GM23338 (cell line): ENCODE data around the gene DCLK1. TPM values are rescaled to one million over a fixed set of nuclear protein-coding genes. Genes with fewer than 3 reads are reported as not detected.

Experiments
- ATAC-seq: fragments of 200-7000 bp; cut with Tn5 transposase; 3 replicates; pipeline ENCODE4 v1.9.1; 2020
- DNase-seq: peaks from one replicate; pipeline ENCODE4 v3.0.0-alpha.2; 2015; ENCODE audit warnings: low spot score
- H2AFZ ChIP-seq: fragments of 200-600 bp; sonication (generic); 2 replicates; pipeline ENCODE4 v1.8.0; 2016; ENCODE audit warnings: antibody characterized with exemption, mild to moderate bottlenecking, moderate library complexity
- H3F3A ChIP-seq: fragments of 200-600 bp; sonication (generic); replicated peaks from 2 replicates; pipeline ENCODE4 v1.8.0; 2017; ENCODE audit warnings: antibody characterized with exemption, mixed run types, low read depth
- H3K27ac ChIP-seq: fragments of 200-600 bp; sonication (generic); 2 replicates; pipeline ENCODE4 v1.6.1; 2016; ENCODE audit warnings: low read depth
- H3K27me3 ChIP-seq: fragments of 200-600 bp; sonication (generic); 2 replicates; pipeline ENCODE4 v1.8.0; 2016; ENCODE audit warnings: mild to moderate bottlenecking, mixed run types, moderate library complexity; ENCODE audit not compliant: insufficient read depth
- H3K36me3 ChIP-seq: fragments of 200-600 bp; sonication (generic); 2 replicates; pipeline ENCODE4 v1.8.0; 2016; ENCODE audit warnings: mild to moderate bottlenecking; ENCODE audit not compliant: insufficient read depth
- H3K4me1 ChIP-seq: fragments of 200-600 bp; sonication (generic); 2 replicates; pipeline ENCODE4 v1.8.0; 2016; ENCODE audit warnings: mild to moderate bottlenecking, moderate library complexity; ENCODE audit not compliant: insufficient read depth
- H3K4me2 ChIP-seq: fragments of 200-600 bp; sonication (generic); 2 replicates; pipeline ENCODE4 v1.7.1; 2017; ENCODE audit warnings: mixed run types
- H3K4me3 ChIP-seq: fragments of 200-600 bp; sonication (generic); 2 replicates; pipeline ENCODE4 v1.6.1; 2016; ENCODE audit warnings: mixed run types
- H3K79me2 ChIP-seq: fragments of 200-600 bp; sonication (generic); replicated peaks from 2 replicates; pipeline ENCODE4 v1.8.0; 2017; ENCODE audit warnings: mild to moderate bottlenecking; ENCODE audit not compliant: insufficient read depth
- H3K9me2 ChIP-seq: fragments of 200-600 bp; sonication (generic); 2 replicates; pipeline ENCODE4 v1.8.0; 2017; ENCODE audit not compliant: insufficient read depth
- H4K20me1 ChIP-seq: fragments of 200-600 bp; sonication (generic); replicated peaks from 2 replicates; pipeline ENCODE4 v1.8.0; 2017; ENCODE audit warnings: mild to moderate bottlenecking; ENCODE audit not compliant: insufficient read depth
- H3K27ac Mint-ChIP-seq: 2 replicates; pipeline ENCODE4 v1.8.0; 2020; ENCODE audit warnings: inconsistent platforms, mild to moderate bottlenecking, moderate library complexity, mixed read lengths
- H3K27me3 Mint-ChIP-seq: 3 replicates; pipeline ENCODE4 v1.8.0; 2022; ENCODE audit warnings: low read depth, mild to moderate bottlenecking, moderate library complexity, mixed read lengths, inconsistent platforms; ENCODE audit not compliant: insufficient read depth, poor library complexity
- H3K36me3 Mint-ChIP-seq: 3 replicates; pipeline ENCODE4 v1.8.0; 2021; ENCODE audit warnings: low read depth, mild to moderate bottlenecking, inconsistent platforms, moderate library complexity, mixed read lengths
- H3K4me1 Mint-ChIP-seq: 3 replicates; pipeline ENCODE4 v1.8.0; 2020; ENCODE audit warnings: mild to moderate bottlenecking, inconsistent platforms, mixed read lengths
- H3K4me3 Mint-ChIP-seq: 3 replicates; pipeline ENCODE4 v1.8.0; 2021; ENCODE audit warnings: moderate library complexity, mild to moderate bottlenecking, inconsistent platforms, mixed read lengths
- H3K9me3 Mint-ChIP-seq: 3 replicates; pipeline ENCODE4 v1.8.0; 2020; ENCODE audit warnings: moderate library complexity, mild to moderate bottlenecking, inconsistent platforms, mixed read lengths
- CREB1 ChIP-seq: fragments of 250-450 bp; sonication (Bioruptor Pico); IDR thresholded peaks from 2 replicates; pipeline ENCODE4 v1.5.0; 2020; ENCODE audit warnings: low read depth, mild to moderate bottlenecking, moderate library complexity
- EZH2 ChIP-seq: fragments of 200-600 bp; sonication (generic); IDR thresholded peaks from one replicate; pipeline ENCODE4 v1.8.0; 2017; ENCODE audit warnings: antibody characterized with exemption, mild to moderate bottlenecking, low read depth; ENCODE audit not compliant: unreplicated experiment
- EZH2phosphoT487 ChIP-seq: fragments of 200-600 bp; sonication (generic); IDR thresholded peaks from one replicate; pipeline ENCODE4 v1.8.1; 2018; ENCODE audit warnings: antibody characterized with exemption; ENCODE audit not compliant: unreplicated experiment
- JUNB ChIP-seq: IDR thresholded peaks from one replicate; pipeline ENCODE4 v1.6.1; 2016; ENCODE audit warnings: antibody characterized with exemption; ENCODE audit not compliant: unreplicated experiment
- NANOG ChIP-seq: IDR thresholded peaks from 2 replicates; pipeline ENCODE4 v1.6.1; 2016; ENCODE audit warnings: antibody characterized with exemption, borderline replicate concordance
- POLR2AphosphoS5 ChIP-seq: IDR thresholded peaks from 2 replicates; pipeline ENCODE4 v1.6.1; 2016; ENCODE audit warnings: antibody characterized with exemption, low read depth
- STAT1 ChIP-seq: IDR thresholded peaks from one replicate; pipeline ENCODE4 v1.6.1; 2016; ENCODE audit warnings: antibody characterized with exemption; ENCODE audit not compliant: unreplicated experiment
- ZNF114 ChIP-seq: fragments of 250-450 bp; sonication (Bioruptor Pico); IDR thresholded peaks from 2 replicates; pipeline ENCODE4 v1.5.0; 2020; ENCODE audit warnings: mild to moderate bottlenecking, moderate library complexity
- ZNF331 ChIP-seq: fragments of 250-450 bp; sonication (Bioruptor Pico); IDR thresholded peaks from 2 replicates; pipeline ENCODE4 v1.5.0; 2020; ENCODE audit warnings: low read depth, mild to moderate bottlenecking, moderate library complexity
- polyA plus RNA-seq: library from polyadenylated mRNA; unstranded; fragments of >200 nt; fragmentation: Nextera tagmentation; extraction: Ambion mirVana; gene quantifications from 2 replicates; pipeline ENCODE4 v1.2.1, GENCODE V29; 2016
- total RNA-seq: library from RNA; depleted of rRNA; stranded (reverse); fragments of >200 nt; shearing (Covaris generic); gene quantifications from 2 replicates; pipeline ENCODE4 v1.2.3, GENCODE V29; 2014
- TF ChIP-seq, protein P1 (sequence below): IDR thresholded peaks from 2 replicates; pipeline ENCODE4 v1.6.1; 2016; ENCODE audit warnings: antibody characterized with exemption
- TF ChIP-seq, protein P2 (sequence below): IDR thresholded peaks from one replicate; pipeline ENCODE4 v1.6.1; 2018; ENCODE audit warnings: antibody characterized with exemption; ENCODE audit not compliant: unreplicated experiment
- TF ChIP-seq, protein P3 (sequence below): fragments of 250-450 bp; sonication (Bioruptor Pico); IDR thresholded peaks from 2 replicates; pipeline ENCODE4 v1.5.0; 2020; ENCODE audit warnings: mild to moderate bottlenecking, moderate library complexity
- TF ChIP-seq, protein P4 (sequence below), 2 experiments: fragments of 200-600 bp in 1 of 2; sonication (generic) in 1 of 2; conservative IDR thresholded peaks; 2 replicates each; pipeline versions ENCODE4 v1.5.1 to v1.6.1; 2016 to 2017; ENCODE audit warnings: antibody characterized with exemption in 2 of 2, low read depth in 2 of 2, mild to moderate bottlenecking in 2 of 2, moderate library complexity in 1 of 2

Gene DCLK1
- total and polyA plus RNA-seq, 2 experiments from 2014 or later, result 13.1 to 57.7 TPM

DNA sequence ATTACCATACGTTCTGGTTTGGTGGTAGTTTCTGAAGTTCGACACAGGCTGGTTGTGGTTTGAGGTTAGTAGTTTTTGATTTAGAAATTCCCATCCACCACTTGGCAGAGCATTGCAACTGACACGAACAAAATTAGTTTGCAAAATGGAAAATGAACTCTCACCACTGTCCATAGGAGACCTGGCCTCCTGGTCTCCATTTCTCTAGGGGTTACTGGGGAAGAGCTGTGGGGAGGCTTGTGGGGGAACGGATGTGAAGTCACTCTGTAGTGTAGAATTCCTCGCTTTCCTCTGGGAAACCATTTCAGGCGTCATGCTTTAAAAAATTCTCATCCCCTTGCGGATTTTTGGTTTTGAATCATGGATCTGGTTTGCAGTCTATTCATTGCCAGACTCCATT is 333.2 kb downstream of the DCLK1 start:
- H3K4me3 ChIP-seq, result no peak overlapping the region
- no peak overlapping the region for H3K27ac Mint-ChIP-seq
- no peaks in the 10 kb centered on the region for H3K9me3 Mint-ChIP-seq
- H3K4me3 Mint-ChIP-seq, result no peak overlapping the region
- H4K20me1 ChIP-seq, result no peaks in the 10 kb centered on the region
- ATAC-seq (no peak), DNase-seq (no peak)
- H3K4me2 ChIP-seq, result no peak overlapping the region
- H3K27me3 Mint-ChIP-seq, result peaks cover 4% of the 10 kb centered on the region
- no peaks in the 10 kb centered on the region for H3F3A ChIP-seq
- H3K27ac ChIP-seq, result no peak overlapping the region
- no peaks in the 10 kb centered on the region for H3K9me2 ChIP-seq
- H3K36me3 Mint-ChIP-seq, result no peaks in the 10 kb centered on the region
- H3K79me2 ChIP-seq, result no peaks in the 10 kb centered on the region
- H3K4me1 ChIP-seq, result no peaks in the 10 kb centered on the region
- no peak overlapping the region for H2AFZ ChIP-seq
- H3K27me3 ChIP-seq, result no peaks in the 10 kb centered on the region
- no peak for TF ChIP-seq POLR2AphosphoS5
- no peak for TF ChIP-seq STAT1
- no peak for TF ChIP-seq NANOG
- TF ChIP-seq, protein P1, sequence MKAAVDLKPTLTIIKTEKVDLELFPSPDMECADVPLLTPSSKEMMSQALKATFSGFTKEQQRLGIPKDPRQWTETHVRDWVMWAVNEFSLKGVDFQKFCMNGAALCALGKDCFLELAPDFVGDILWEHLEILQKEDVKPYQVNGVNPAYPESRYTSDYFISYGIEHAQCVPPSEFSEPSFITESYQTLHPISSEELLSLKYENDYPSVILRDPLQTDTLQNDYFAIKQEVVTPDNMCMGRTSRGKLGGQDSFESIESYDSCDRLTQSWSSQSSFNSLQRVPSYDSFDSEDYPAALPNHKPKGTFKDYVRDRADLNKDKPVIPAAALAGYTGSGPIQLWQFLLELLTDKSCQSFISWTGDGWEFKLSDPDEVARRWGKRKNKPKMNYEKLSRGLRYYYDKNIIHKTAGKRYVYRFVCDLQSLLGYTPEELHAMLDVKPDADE, result no peak
- no peak for TF ChIP-seq JUNB
- no peak for TF ChIP-seq ZNF114 (CRISPR knock-in tag)
- TF ChIP-seq, protein P2, sequence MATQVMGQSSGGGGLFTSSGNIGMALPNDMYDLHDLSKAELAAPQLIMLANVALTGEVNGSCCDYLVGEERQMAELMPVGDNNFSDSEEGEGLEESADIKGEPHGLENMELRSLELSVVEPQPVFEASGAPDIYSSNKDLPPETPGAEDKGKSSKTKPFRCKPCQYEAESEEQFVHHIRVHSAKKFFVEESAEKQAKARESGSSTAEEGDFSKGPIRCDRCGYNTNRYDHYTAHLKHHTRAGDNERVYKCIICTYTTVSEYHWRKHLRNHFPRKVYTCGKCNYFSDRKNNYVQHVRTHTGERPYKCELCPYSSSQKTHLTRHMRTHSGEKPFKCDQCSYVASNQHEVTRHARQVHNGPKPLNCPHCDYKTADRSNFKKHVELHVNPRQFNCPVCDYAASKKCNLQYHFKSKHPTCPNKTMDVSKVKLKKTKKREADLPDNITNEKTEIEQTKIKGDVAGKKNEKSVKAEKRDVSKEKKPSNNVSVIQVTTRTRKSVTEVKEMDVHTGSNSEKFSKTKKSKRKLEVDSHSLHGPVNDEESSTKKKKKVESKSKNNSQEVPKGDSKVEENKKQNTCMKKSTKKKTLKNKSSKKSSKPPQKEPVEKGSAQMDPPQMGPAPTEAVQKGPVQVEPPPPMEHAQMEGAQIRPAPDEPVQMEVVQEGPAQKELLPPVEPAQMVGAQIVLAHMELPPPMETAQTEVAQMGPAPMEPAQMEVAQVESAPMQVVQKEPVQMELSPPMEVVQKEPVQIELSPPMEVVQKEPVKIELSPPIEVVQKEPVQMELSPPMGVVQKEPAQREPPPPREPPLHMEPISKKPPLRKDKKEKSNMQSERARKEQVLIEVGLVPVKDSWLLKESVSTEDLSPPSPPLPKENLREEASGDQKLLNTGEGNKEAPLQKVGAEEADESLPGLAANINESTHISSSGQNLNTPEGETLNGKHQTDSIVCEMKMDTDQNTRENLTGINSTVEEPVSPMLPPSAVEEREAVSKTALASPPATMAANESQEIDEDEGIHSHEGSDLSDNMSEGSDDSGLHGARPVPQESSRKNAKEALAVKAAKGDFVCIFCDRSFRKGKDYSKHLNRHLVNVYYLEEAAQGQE, result no peak
- TF ChIP-seq EZH2phosphoT487, result no peak
- TF ChIP-seq, protein P3, sequence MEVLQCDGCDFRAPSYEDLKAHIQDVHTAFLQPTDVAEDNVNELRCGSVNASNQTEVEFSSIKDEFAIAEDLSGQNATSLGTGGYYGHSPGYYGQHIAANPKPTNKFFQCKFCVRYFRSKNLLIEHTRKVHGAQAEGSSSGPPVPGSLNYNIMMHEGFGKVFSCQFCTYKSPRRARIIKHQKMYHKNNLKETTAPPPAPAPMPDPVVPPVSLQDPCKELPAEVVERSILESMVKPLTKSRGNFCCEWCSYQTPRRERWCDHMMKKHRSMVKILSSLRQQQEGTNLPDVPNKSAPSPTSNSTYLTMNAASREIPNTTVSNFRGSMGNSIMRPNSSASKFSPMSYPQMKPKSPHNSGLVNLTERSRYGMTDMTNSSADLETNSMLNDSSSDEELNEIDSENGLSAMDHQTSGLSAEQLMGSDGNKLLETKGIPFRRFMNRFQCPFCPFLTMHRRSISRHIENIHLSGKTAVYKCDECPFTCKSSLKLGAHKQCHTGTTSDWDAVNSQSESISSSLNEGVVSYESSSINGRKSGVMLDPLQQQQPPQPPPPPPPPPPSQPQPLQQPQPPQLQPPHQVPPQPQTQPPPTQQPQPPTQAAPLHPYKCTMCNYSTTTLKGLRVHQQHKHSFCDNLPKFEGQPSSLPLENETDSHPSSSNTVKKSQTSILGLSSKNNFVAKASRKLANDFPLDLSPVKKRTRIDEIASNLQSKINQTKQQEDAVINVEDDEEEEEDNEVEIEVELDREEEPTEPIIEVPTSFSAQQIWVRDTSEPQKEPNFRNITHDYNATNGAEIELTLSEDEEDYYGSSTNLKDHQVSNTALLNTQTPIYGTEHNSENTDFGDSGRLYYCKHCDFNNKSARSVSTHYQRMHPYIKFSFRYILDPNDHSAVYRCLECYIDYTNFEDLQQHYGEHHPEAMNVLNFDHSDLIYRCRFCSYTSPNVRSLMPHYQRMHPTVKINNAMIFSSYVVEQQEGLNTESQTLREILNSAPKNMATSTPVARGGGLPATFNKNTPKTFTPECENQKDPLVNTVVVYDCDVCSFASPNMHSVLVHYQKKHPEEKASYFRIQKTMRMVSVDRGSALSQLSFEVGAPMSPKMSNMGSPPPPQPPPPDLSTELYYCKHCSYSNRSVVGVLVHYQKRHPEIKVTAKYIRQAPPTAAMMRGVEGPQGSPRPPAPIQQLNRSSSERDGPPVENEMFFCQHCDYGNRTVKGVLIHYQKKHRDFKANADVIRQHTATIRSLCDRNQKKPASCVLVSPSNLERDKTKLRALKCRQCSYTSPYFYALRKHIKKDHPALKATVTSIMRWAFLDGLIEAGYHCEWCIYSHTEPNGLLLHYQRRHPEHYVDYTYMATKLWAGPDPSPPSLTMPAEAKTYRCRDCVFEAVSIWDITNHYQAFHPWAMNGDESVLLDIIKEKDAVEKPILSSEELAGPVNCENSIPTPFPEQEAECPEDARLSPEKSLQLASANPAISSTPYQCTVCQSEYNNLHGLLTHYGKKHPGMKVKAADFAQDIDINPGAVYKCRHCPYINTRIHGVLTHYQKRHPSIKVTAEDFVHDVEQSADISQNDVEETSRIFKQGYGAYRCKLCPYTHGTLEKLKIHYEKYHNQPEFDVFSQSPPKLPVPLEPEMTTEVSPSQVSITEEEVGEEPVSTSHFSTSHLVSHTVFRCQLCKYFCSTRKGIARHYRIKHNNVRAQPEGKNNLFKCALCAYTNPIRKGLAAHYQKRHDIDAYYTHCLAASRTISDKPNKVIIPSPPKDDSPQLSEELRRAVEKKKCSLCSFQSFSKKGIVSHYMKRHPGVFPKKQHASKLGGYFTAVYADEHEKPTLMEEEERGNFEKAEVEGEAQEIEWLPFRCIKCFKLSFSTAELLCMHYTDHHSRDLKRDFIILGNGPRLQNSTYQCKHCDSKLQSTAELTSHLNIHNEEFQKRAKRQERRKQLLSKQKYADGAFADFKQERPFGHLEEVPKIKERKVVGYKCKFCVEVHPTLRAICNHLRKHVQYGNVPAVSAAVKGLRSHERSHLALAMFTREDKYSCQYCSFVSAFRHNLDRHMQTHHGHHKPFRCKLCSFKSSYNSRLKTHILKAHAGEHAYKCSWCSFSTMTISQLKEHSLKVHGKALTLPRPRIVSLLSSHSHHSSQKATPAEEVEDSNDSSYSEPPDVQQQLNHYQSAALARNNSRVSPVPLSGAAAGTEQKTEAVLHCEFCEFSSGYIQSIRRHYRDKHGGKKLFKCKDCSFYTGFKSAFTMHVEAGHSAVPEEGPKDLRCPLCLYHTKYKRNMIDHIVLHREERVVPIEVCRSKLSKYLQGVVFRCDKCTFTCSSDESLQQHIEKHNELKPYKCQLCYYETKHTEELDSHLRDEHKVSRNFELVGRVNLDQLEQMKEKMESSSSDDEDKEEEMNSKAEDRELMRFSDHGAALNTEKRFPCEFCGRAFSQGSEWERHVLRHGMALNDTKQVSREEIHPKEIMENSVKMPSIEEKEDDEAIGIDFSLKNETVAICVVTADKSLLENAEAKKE (CRISPR knock-in tag), result no peak
- no peak for TF ChIP-seq ZNF331
- TF ChIP-seq, protein P4, sequence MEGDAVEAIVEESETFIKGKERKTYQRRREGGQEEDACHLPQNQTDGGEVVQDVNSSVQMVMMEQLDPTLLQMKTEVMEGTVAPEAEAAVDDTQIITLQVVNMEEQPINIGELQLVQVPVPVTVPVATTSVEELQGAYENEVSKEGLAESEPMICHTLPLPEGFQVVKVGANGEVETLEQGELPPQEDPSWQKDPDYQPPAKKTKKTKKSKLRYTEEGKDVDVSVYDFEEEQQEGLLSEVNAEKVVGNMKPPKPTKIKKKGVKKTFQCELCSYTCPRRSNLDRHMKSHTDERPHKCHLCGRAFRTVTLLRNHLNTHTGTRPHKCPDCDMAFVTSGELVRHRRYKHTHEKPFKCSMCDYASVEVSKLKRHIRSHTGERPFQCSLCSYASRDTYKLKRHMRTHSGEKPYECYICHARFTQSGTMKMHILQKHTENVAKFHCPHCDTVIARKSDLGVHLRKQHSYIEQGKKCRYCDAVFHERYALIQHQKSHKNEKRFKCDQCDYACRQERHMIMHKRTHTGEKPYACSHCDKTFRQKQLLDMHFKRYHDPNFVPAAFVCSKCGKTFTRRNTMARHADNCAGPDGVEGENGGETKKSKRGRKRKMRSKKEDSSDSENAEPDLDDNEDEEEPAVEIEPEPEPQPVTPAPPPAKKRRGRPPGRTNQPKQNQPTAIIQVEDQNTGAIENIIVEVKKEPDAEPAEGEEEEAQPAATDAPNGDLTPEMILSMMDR (conservative IDR thresholded peaks at IDR 0.05; ENCODE audit: low read depth in 2 of 2), result no peak
- TF ChIP-seq EZH2, result no peak
- no peak for TF ChIP-seq CREB1 (CRISPR knock-in tag)
- no peaks in the 10 kb centered on the region for H3K36me3 ChIP-seq
- H3K4me1 Mint-ChIP-seq, result peaks cover 6% of the 10 kb centered on the region
